Umbilical cord (tissue), 2 donors: ENCODE data around the gene DNALI1. TPM values are rescaled to one million over a fixed set of nuclear protein-coding genes. Genes with fewer than 3 reads are reported as not detected.
"Not testable (repeated sequence)": the region's sequence is repeated elsewhere in the genome, so short reads cannot be mapped to it uniquely, and the experiment has no call there.

Experiments used
- DNase-seq: peaks from one replicate; pipeline ENCODE4 v3.0.0-alpha.2; 2015; ENCODE audit warnings: low spot score
- total RNA-seq: library from RNA; depleted of rRNA; stranded (reverse); fragments of >200 nt; gene quantifications from one replicate; pipeline ENCODE4 v1.2.3, GENCODE V29; 2014; ENCODE audit warnings: low replicate concordance; ENCODE audit not compliant: insufficient read depth

Gene DNALI1
- total RNA-seq, 1 donor from 2014 or later: 2.9 TPM

- peak; percentile 98 for DNase-seq
These were observed 2.6 kb upstream of the DNALI1 start, which contains the start of gene SNIP1 for GRCh38 chr1:37553927-37554808. Gene SNIP1, minus strand, starts transcription at chr1:37554293. Its CDS starts 64 bp downstream, at chr1:37554229.

- no peak for DNase-seq
These were observed 662 bp downstream of the DNALI1 start for GRCh38 chr1:37557402-37557801.

DNA sequence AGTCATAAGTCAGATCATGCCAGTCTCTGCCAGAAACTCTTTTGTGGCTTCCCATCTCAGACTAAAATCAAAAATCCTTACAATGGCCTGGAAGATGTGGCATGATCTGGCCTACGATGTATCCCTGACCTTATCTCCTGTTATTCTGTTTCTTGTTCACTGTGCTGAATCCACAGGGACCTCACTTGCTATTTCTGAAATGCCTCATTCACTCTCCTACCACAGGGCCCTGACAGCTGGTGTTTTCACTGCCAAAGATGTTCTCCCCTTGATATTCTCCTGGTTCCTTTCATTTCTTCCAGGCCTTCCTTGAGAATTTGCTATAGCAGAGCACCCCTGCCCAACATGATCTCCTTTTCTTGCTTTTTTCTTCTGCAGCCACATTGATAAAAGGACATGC lies 1.7 kb downstream of the DNALI1 start:
- no peak for DNase-seq

DNA sequence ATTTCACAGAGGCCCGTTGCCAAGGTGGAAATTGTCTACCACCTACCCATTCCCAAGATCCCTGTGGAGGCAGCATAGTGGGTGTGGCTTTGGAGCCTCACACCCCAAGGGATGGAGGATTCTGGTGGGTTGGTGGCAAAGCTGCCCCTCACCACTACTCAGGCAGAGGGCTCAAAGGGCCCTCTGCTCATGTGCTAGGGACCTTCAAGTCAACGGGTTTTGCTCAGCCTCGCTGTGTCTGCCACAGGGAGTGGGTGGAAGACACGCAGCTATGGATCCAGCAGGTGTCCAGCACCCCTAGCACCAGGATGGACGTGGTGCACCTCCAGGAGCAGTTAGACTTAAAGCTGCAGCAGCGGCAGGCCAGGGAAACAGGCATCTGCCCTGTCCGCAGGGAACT lies 2.3 kb downstream of the DNALI1 start:
- DNase-seq: no peak

- not testable (repeated sequence) for DNase-seq
These were observed 3.2 kb downstream of the DNALI1 start for GRCh38 chr1:37559957-37560379.

GRCh38 chr1:37560401-37561132 lies 3.8 kb downstream of the DNALI1 start:
- no peak for DNase-seq

DNA sequence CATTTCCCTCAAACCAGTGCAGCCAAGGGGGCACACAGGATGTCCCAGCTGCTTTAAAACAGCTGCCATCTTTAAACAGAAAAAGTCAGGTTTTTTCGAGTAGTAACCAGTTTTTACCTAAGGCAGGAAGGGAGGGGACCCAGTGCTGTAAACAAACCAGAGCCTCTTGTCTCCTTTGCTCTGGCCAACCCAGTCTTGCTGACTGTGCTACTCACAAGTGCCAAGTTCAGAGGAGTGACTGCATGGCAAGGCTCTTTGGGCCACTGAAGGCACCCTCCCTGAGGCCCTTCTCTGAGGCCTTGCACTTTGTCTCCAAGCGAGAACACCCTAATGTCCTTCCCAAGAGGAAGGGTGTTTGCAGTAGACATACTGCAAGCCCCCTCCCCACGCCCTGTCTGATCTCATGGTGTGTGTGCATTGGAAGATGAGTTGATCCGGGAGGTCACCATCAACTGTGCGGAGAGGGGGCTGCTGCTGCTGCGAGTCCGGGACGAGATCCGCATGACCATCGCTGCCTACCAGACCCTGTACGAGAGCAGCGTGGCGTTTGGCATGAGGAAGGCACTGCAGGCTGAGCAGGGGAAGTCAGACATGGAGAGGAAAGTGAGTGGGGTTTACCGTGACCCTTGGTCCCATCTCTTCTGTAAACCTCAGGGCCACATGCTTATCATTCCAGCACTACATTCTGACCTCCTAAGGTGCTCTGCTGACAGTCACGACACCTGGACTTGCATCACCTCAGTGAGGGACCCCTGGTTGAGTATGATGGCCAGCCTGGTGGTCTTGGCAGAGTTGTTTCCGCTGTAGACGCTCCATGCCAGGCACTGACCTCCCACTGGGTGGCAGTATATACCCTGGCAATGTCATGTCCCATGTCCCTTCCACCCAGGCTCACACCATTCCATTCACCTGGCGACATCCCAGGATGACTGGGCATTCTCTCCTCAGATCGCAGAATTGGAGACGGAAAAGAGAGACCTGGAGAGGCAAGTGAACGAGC lies 4.7 kb downstream of the DNALI1 start:
- no peak for DNase-seq

DNA sequence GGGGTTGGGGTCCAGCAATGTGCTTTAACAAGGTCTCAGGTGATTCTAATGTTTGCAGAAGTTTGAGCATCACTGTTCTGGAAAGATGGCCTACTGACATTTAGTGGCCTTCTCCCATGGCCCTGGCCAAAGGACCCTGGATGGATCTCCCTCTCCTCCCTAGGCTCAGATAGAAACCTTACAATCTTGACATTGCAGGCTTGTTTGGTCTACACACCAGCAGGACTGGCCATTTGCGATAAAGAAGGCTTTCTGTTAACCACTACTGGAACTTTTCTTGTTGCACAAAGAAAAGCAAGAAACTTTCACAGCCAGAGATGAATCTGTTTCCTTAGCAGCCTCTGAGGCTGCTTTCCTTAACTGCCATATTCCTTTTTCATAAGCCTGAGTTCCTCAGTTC lies 6.2 kb downstream of the DNALI1 start:
- DNase-seq: no peak

DNA sequence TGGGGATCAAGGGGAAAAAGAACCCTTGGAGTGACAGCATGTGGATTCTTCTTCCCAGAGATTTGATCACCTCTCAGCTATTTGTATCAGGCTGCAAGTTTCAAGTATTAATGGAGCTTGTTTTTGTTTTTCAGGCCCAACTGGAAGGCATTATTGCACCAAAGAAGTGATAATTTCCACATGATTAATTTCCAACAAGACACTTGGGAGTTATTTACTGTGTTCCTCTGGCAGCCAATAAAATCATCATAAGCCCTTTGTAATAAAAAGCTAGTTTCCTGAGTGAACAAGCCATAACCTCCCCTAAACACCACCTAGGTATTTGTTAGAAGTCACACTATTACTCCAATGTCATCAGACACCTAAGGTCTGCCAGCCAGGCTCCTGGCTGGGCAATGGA lies 8.2 kb downstream of the DNALI1 start:
- no peak for DNase-seq

DNA sequence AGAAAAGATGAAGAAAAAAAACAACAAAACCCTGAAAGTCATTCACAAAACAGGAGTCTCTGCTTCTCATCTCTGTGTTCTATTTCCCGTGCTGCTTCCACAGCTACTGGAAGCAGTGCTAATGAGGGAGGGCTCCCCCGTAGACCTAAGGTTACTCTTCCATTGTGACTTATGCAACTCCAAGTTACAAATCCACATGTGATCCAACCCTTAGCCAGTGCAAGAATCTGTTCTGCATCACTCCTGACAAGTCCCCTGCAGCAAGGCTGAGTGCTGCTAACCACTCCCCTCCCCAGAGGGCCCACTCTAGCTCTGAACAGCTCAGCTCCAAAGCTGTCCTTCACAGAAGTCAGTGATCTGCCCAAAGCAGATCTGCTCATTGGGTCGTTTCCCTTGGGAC lies 10.3 kb downstream of the DNALI1 start:
- DNase-seq: peak; percentile 81

DNA sequence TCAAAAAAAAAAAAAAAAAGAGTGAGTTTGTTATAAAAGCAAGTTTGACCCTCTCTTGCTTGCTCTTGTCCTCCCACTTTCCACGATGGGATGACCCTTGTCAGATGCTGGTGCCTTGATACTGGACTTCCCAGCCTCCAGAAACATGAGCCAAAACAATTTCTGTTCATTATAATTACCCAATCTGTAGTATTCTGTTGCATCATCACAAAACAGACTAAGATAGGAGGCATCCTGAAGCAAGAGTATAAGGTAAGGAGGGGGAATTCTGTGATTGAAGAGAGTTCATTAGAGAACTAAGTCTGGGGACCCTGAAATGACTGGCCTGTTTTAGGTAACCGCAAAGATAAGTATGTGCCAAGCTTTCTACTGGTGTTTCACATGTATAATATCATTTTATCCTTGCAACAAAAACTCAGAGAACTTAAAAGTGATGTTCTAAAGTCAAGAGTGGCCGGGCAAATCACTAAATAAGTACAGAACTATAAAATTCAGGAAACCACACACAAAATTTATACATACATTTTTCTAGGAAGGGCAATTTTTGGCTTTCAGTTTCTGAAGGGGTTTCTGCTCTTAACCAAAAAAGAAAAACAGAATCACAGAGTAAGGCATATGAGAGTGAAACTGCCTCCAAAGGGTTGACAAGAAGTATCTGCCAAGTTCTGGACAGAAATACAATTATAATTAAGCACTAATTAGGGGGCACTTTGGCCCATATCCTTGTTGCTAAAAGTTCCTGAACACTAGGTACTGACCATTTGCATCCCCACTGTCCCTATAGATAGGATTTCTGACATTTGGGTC lies 14.0 kb downstream of the DNALI1 start:
- DNase-seq: no peak

- peak; percentile 78 for DNase-seq
These were observed 18.2 kb downstream of the DNALI1 start for GRCh38 chr1:37574834-37575480.

- DNase-seq: no peak
These were observed 19.0 kb downstream of the DNALI1 start for GRCh38 chr1:37575692-37576091.

DNA sequence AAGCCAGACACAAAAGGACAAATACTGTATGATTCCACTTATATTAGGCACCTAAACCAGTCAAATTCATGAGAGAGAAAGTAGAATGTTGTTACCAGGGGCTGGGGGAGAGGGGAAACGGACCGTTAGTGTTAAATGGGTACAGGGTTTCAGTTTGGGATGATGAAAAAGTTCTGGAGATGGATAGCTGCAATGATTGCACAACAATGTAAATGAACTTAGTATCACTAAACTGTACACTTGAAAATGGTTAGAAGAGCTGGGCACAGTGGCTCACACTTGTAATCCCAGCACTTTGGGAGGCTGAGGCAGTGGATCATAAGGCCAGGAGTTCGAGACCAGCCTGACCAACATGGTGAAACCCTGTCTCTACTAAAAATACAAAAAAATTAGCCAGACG lies 27.8 kb downstream of the DNALI1 start:
- DNase-seq: not testable (repeated sequence)

DNA sequence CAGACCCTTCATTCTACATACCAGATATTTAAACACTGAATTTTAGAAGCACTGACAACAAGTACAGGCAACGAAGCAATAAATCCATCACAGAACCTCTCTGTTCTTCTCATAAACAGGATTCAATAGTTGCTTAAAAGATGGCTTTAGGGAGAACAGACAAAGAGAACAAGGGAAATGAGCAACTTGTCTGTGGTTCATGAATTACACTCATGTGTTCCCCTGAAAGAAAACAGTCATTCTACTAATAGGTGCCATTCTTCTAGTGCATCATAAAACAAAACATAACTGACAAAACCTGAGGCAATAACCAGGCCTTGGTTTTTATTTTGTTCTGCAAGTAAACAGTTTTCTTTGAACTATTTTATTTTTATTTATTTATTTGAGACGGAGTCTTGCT lies 32.2 kb downstream of the DNALI1 start:
- no peak for DNase-seq

GRCh38 chr1:37593726-37594125 lies 37.0 kb downstream of the DNALI1 start:
- DNase-seq: no peak

DNA sequence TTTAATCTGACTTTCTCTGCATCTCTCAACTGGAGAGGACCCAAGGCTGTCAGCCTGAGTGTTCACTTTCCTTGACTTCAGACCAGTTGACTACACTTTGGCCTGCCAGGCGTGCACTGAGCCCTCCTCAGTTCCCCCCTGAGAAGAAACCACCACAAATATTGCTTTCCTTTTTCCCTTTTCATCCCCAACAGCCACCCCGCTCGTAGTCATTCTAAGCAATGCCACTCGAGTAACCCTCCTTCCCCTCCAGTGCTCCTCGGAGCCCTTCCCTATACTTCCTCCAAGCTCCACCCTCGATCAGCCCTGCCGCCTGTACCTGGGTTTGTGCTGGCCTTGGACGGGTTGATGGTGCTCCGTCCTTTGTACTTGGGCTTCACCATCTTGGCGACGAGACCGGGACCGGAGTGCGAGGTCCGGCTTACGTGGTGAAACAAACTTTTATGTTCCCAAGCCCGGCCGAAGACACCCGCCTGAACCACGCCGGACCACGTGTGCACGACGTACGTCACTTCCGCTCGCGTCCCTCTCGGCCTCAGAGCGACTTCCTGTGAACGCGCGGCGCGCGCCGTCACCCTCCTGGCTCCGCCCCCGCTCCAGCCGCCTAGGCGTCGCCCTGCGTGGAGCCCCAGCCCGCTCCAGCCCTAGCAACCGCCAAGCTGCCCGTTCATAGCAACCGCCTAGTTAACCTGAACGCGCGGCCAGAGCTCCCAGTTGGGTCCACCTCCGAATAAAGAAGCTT lies 38.9 kb downstream of the DNALI1 start, which contains the start of gene GNL2:
TSS of gene GNL2 (minus strand) at position 498 of the 742 bp plus-strand sequence. CDS start at position 383, 115 bp downstream.
- peak; percentile 99 for DNase-seq

- no peak for DNase-seq
These were observed 39.5 kb downstream of the DNALI1 start for GRCh38 chr1:37596182-37596667.

DNA sequence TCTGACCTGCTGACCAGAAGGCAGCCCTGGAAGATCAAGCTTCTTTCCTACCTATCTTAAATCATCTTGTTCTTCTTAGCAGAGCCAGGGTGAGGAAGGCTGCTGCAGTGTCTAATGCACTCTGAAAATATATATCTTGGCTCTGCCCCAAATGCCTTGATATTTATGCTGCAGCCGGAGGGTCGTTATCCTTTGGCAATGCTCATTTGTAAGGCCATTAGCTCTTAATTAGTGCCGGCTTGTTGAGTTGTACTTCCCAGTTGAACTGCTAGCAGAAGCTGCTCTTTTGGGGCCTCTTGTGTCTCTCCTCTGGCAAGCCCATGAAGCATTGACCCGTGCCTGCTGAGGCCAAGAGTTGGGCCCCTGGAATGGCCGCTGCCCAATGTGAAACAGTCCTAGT lies 43.2 kb downstream of the DNALI1 start:
- DNase-seq: no peak
